HepG2 (cell line): Measurements from ENCODE around the gene TOX2.

ENCODE experiments used
- CBX5 ChIP-seq: sonication (generic); formaldehyde crosslinking; IDR thresholded peaks from 2 replicates; pipeline ENCODE4 v1.4.0; 2020; ENCODE audit warnings: missing genetic modification reagents, borderline replicate concordance
- ELF1 ChIP-seq: sonication (generic); formaldehyde crosslinking; IDR thresholded peaks from 2 replicates; pipeline ENCODE4 v1.4.0; 2020; ENCODE audit warnings: missing genetic modification reagents
- EZH2 ChIP-seq: conservative IDR thresholded peaks from 2 replicates; pipeline ENCODE4 v1.6.1; 2012; ENCODE audit warnings: mild to moderate bottlenecking, low read depth, low read length, moderate library complexity
- HDAC1 ChIP-seq: sonication (generic); formaldehyde crosslinking; IDR thresholded peaks from 2 replicates; pipeline ENCODE4 v1.5.1; 2020; ENCODE audit warnings: mild to moderate bottlenecking, missing genetic modification reagents
- JUND ChIP-seq: sonication (generic); formaldehyde crosslinking; IDR thresholded peaks from 2 replicates; pipeline ENCODE4 v1.8.0; 2022; ENCODE audit warnings: mild to moderate bottlenecking, missing genetic modification reagents
- NFKBIZ ChIP-seq: IDR thresholded peaks from 2 replicates; pipeline ENCODE4 v1.6.1; 2018; ENCODE audit warnings: missing genetic modification reagents, missing compliant biosample characterization
- TAF1 ChIP-seq: sonication (generic); formaldehyde crosslinking; IDR thresholded peaks from 2 replicates; pipeline ENCODE4 v1.4.0; 2020; ENCODE audit warnings: missing genetic modification reagents
- TRIM22 ChIP-seq: fragments of 450-650 bp; IDR thresholded peaks from 2 replicates; pipeline ENCODE4 v1.6.1; 2017
- ZNF530 ChIP-seq: sonication (generic); formaldehyde crosslinking; IDR thresholded peaks from 2 replicates; pipeline ENCODE4 v1.5.0; 2020; ENCODE audit warnings: low read depth, mild to moderate bottlenecking, missing genetic modification reagents
- TF ChIP-seq, protein P1 (sequence below): sonication (generic); formaldehyde crosslinking; IDR thresholded peaks from 2 replicates; pipeline ENCODE4 v1.5.0; 2020; ENCODE audit warnings: mild to moderate bottlenecking, missing genetic modification reagents, moderate library complexity
- TF ChIP-seq, protein P2 (sequence below): sonication (generic); formaldehyde crosslinking; conservative IDR thresholded peaks from 2 replicates; pipeline ENCODE4 v1.8.0; 2022; ENCODE audit warnings: low read depth, missing genetic modification reagents
- TF ChIP-seq, protein P3 (sequence below): sonication (generic); formaldehyde crosslinking; IDR thresholded peaks from 2 replicates; pipeline ENCODE4 v1.4.0; 2020; ENCODE audit warnings: mild to moderate bottlenecking, missing genetic modification reagents

DNA sequence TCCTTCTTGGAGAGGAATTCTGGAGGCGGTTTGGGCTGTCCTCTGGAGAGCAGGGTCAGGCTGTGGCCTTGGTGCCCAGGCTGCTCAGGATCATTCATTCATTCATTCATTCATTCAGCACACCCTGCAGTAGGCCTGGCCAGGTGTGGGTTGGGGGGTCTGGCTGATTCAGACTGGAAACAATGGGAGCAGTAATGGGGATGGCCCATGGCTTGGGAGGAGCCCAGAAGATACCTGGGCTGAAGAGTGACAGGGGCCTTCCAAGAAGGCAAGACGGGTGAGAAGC, 31.5 kb downstream of the TOX2 start:
- TF ChIP-seq ZNF530 (no peak), JUND (CRISPR knock-in tag) (no peak), ELF1 (CRISPR knock-in tag) (no peak), EZH2 (no peak), HDAC1 (no peak), TRIM22 (no peak), NFKBIZ (CRISPR knock-in tag) (no peak), TAF1 (CRISPR knock-in tag) (no peak), CBX5 (CRISPR knock-in tag) (no peak)
- TF ChIP-seq, protein P1, sequence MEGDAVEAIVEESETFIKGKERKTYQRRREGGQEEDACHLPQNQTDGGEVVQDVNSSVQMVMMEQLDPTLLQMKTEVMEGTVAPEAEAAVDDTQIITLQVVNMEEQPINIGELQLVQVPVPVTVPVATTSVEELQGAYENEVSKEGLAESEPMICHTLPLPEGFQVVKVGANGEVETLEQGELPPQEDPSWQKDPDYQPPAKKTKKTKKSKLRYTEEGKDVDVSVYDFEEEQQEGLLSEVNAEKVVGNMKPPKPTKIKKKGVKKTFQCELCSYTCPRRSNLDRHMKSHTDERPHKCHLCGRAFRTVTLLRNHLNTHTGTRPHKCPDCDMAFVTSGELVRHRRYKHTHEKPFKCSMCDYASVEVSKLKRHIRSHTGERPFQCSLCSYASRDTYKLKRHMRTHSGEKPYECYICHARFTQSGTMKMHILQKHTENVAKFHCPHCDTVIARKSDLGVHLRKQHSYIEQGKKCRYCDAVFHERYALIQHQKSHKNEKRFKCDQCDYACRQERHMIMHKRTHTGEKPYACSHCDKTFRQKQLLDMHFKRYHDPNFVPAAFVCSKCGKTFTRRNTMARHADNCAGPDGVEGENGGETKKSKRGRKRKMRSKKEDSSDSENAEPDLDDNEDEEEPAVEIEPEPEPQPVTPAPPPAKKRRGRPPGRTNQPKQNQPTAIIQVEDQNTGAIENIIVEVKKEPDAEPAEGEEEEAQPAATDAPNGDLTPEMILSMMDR (CRISPR knock-in tag): no peak
- TF ChIP-seq, protein P2, sequence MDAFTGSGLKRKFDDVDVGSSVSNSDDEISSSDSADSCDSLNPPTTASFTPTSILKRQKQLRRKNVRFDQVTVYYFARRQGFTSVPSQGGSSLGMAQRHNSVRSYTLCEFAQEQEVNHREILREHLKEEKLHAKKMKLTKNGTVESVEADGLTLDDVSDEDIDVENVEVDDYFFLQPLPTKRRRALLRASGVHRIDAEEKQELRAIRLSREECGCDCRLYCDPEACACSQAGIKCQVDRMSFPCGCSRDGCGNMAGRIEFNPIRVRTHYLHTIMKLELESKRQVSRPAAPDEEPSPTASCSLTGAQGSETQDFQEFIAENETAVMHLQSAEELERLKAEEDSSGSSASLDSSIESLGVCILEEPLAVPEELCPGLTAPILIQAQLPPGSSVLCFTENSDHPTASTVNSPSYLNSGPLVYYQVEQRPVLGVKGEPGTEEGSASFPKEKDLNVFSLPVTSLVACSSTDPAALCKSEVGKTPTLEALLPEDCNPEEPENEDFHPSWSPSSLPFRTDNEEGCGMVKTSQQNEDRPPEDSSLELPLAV (CRISPR knock-in tag): no peak
- TF ChIP-seq, protein P3, sequence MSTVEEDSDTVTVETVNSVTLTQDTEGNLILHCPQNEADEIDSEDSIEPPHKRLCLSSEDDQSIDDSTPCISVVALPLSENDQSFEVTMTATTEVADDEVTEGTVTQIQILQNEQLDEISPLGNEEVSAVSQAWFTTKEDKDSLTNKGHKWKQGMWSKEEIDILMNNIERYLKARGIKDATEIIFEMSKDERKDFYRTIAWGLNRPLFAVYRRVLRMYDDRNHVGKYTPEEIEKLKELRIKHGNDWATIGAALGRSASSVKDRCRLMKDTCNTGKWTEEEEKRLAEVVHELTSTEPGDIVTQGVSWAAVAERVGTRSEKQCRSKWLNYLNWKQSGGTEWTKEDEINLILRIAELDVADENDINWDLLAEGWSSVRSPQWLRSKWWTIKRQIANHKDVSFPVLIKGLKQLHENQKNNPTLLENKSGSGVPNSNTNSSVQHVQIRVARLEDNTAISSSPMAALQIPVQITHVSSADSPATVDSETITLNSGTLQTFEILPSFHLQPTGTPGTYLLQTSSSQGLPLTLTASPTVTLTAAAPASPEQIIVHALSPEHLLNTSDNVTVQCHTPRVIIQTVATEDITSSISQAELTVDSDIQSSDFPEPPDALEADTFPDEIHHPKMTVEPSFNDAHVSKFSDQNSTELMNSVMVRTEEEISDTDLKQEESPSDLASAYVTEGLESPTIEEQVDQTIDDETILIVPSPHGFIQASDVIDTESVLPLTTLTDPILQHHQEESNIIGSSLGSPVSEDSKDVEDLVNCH (CRISPR knock-in tag): no peak
